ENCODE results near the gene PAPPA2.

- TF ChIP-seq, protein P1, sequence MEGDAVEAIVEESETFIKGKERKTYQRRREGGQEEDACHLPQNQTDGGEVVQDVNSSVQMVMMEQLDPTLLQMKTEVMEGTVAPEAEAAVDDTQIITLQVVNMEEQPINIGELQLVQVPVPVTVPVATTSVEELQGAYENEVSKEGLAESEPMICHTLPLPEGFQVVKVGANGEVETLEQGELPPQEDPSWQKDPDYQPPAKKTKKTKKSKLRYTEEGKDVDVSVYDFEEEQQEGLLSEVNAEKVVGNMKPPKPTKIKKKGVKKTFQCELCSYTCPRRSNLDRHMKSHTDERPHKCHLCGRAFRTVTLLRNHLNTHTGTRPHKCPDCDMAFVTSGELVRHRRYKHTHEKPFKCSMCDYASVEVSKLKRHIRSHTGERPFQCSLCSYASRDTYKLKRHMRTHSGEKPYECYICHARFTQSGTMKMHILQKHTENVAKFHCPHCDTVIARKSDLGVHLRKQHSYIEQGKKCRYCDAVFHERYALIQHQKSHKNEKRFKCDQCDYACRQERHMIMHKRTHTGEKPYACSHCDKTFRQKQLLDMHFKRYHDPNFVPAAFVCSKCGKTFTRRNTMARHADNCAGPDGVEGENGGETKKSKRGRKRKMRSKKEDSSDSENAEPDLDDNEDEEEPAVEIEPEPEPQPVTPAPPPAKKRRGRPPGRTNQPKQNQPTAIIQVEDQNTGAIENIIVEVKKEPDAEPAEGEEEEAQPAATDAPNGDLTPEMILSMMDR (IDR thresholded peaks at IDR 0.05) = no peak
- TF ChIP-seq POLR2A (IDR thresholded peaks at IDR 0.05) = no peak
These were observed 82.2 kb downstream of the PAPPA2 start for GRCh38 chr1:176545034-176545639.

Measured in right lobe of liver (tissue), 4 donors.